HG02943 (cell line): Measurements from ENCODE around the gene ZKSCAN8.
"Not testable (repeated sequence)": the region's sequence is repeated elsewhere in the genome, so short reads cannot be mapped to it uniquely, and the experiment has no call there.

Experiments
- ATAC-seq: cut with Tn5 transposase; IDR thresholded peaks from one replicate; pipeline ENCODE4 v1.9.1; 2021; ENCODE audit warnings: mild to moderate bottlenecking, low read depth, moderate library complexity; ENCODE audit not compliant: unreplicated experiment

ZKSCAN8 gene

GRCh38 chr6:28141500-28142329, at the start of gene ZKSCAN8:
Gene ZKSCAN8, plus strand, starts transcription at chr6:28141883. Its CDS starts 6,525 bp downstream, at chr6:28148408.
- ATAC-seq, result peak; percentile 76

- ATAC-seq, result not testable (repeated sequence)
Measured at GRCh38 chr6:28102222-28102621, 39.5 kb upstream of the ZKSCAN8 start.

GRCh38 chr6:28102699-28103098, 39.0 kb upstream of the ZKSCAN8 start:
- not testable (repeated sequence) for ATAC-seq

GRCh38 chr6:28104392-28105244, 37.1 kb upstream of the ZKSCAN8 start:
- peak; percentile 98 for ATAC-seq

GRCh38 chr6:28105245-28105639, 36.4 kb upstream of the ZKSCAN8 start:
- peak; percentile 28 for ATAC-seq

- no peak for ATAC-seq
Measured at GRCh38 chr6:28107506-28107905, 34.2 kb upstream of the ZKSCAN8 start.

GRCh38 chr6:28111964-28112363, 29.7 kb upstream of the ZKSCAN8 start:
- ATAC-seq, result no peak

- ATAC-seq, result no peak
Measured at GRCh38 chr6:28115799-28116198, 25.9 kb upstream of the ZKSCAN8 start.

- ATAC-seq, result no peak
Measured at GRCh38 chr6:28117386-28118050, 24.2 kb upstream of the ZKSCAN8 start.

GRCh38 chr6:28118217-28118616, 23.5 kb upstream of the ZKSCAN8 start:
- ATAC-seq, result no peak

GRCh38 chr6:28121876-28122275, 19.8 kb upstream of the ZKSCAN8 start:
- ATAC-seq, result no peak

- ATAC-seq, result not testable (repeated sequence)
Measured at GRCh38 chr6:28122283-28122682, 19.4 kb upstream of the ZKSCAN8 start.

GRCh38 chr6:28124350-28124970, 17.2 kb upstream of the ZKSCAN8 start, which contains the start of gene ZSCAN16:
Gene ZSCAN16, plus strand, starts transcription at chr6:28124609. Its CDS starts 835 bp downstream, at chr6:28125444.
- peak; percentile 90 for ATAC-seq

- ATAC-seq, result peak; percentile 18
Measured at GRCh38 chr6:28124971-28125353, 16.7 kb upstream of the ZKSCAN8 start.

- no peak for ATAC-seq
Measured at GRCh38 chr6:28125401-28125800, 16.3 kb upstream of the ZKSCAN8 start.

- no peak for ATAC-seq
Measured at GRCh38 chr6:28134015-28134414, 7.7 kb upstream of the ZKSCAN8 start.

- no peak for ATAC-seq
Measured at GRCh38 chr6:28134716-28135115, 7.0 kb upstream of the ZKSCAN8 start.

GRCh38 chr6:28135393-28135792, 6.3 kb upstream of the ZKSCAN8 start:
- no peak for ATAC-seq

GRCh38 chr6:28136585-28137504, 4.8 kb upstream of the ZKSCAN8 start:
- ATAC-seq, result peak; percentile 64
